Effector memory CD8-positive, alpha-beta T cell (primary cell): Measurements from ENCODE around the gene GDF10.

Experiments used
- ATAC-seq: fragments of 150-1000 bp; cut with Tn5 transposase; replicated peaks from 2 replicates; pipeline ENCODE4 v1.10.0; 2021; ENCODE audit warnings: mild to moderate bottlenecking, moderate library complexity
- DNase-seq, 3 experiments: peaks; one replicate each; pipeline ENCODE4 v3.0.0; 2021
- H3K27ac Mint-ChIP-seq, 2 donors: one replicate each; pipeline ENCODE4 v1.8.0; 2022; ENCODE audit warnings: mild to moderate bottlenecking in 2 of 2, mixed read lengths in 2 of 2, moderate library complexity in 2 of 2
- H3K27me3 Mint-ChIP-seq, 2 donors: one replicate each; pipeline ENCODE4 v1.8.0; 2022; ENCODE audit warnings: mixed read lengths in 2 of 2
- H3K36me3 Mint-ChIP-seq: one replicate; pipeline ENCODE4 v1.8.0; 2022; ENCODE audit warnings: mild to moderate bottlenecking, moderate library complexity, mixed read lengths; ENCODE audit not compliant: insufficient read depth
- H3K4me1 Mint-ChIP-seq, 2 donors: one replicate each; pipeline ENCODE4 v1.8.0; 2022; ENCODE audit warnings: low read depth in 2 of 2, mixed read lengths in 2 of 2
- H3K4me3 Mint-ChIP-seq, 2 donors: one replicate each; pipeline ENCODE4 v1.8.0; 2022; ENCODE audit warnings: mild to moderate bottlenecking in 2 of 2, mixed read lengths in 2 of 2, moderate library complexity in 2 of 2
- H3K9me3 Mint-ChIP-seq, 2 donors: one replicate each; pipeline ENCODE4 v1.8.0; 2022; ENCODE audit warnings: mixed read lengths in 2 of 2

GDF10 gene

GRCh38 chr10:47278720-47279119 lies 21.3 kb upstream of the GDF10 start:
- no peaks in the 10 kb centered on the region for H3K9me3 Mint-ChIP-seq
- DNase-seq (no peak), ATAC-seq (no peak)
- no peak overlapping the region for H3K4me3 Mint-ChIP-seq
- H3K36me3 Mint-ChIP-seq = no peaks in the 10 kb centered on the region
- no peak overlapping the region for H3K27ac Mint-ChIP-seq
- peaks cover 2 to 12% of the 10 kb centered on the region in 2 donors for H3K4me1 Mint-ChIP-seq
- peaks cover 0 to 16% of the 10 kb centered on the region in 2 donors for H3K27me3 Mint-ChIP-seq

- Mint-ChIP-seq H3K27ac (no peak overlapping the region), H3K9me3 (no peaks in the 10 kb centered on the region), H3K36me3 (no peaks in the 10 kb centered on the region), H3K4me3 (no peak overlapping the region), H3K27me3 (peaks cover 0 to 16% of the 10 kb centered on the region in 2 donors), H3K4me1 (peaks cover 2 to 12% of the 10 kb centered on the region in 2 donors)
- no peak for ATAC-seq
- no peak for DNase-seq
These were observed 20.7 kb upstream of the GDF10 start for GRCh38 chr10:47279276-47279675.

GRCh38 chr10:47282005-47282656 lies 17.9 kb upstream of the GDF10 start:
- Mint-ChIP-seq H3K4me1 (peaks cover 7 to 15% of the 10 kb centered on the region in 2 donors), H3K27ac (no peak overlapping the region), H3K27me3 (peaks cover 0 to 20% of the 10 kb centered on the region in 2 donors), H3K36me3 (no peaks in the 10 kb centered on the region), H3K4me3 (no peak overlapping the region), H3K9me3 (no peaks in the 10 kb centered on the region)
- no peak for DNase-seq
- ATAC-seq = no peak

- no peak overlapping the region for H3K4me3 Mint-ChIP-seq
- peaks cover 5 to 10% of the 10 kb centered on the region in 2 donors for H3K4me1 Mint-ChIP-seq
- ATAC-seq = no peak
- no peak overlapping the region for H3K27ac Mint-ChIP-seq
- H3K36me3 Mint-ChIP-seq = no peaks in the 10 kb centered on the region
- no peaks in the 10 kb centered on the region for H3K9me3 Mint-ChIP-seq
- H3K27me3 Mint-ChIP-seq = peaks cover 0 to 20% of the 10 kb centered on the region in 2 donors
- no peak for DNase-seq
These were observed 17.4 kb upstream of the GDF10 start for GRCh38 chr10:47282657-47283018.

GRCh38 chr10:47283101-47283630 lies 16.8 kb upstream of the GDF10 start:
- no peaks in the 10 kb centered on the region for H3K9me3 Mint-ChIP-seq
- no peak for DNase-seq
- ATAC-seq = no peak
- H3K27me3 Mint-ChIP-seq = peaks cover 0 to 20% of the 10 kb centered on the region in 2 donors
- H3K27ac Mint-ChIP-seq = no peak overlapping the region
- H3K36me3 Mint-ChIP-seq = no peaks in the 10 kb centered on the region
- no peak overlapping the region for H3K4me3 Mint-ChIP-seq
- peaks cover 5 to 9% of the 10 kb centered on the region in 2 donors for H3K4me1 Mint-ChIP-seq

- Mint-ChIP-seq H3K27me3 (peaks cover 0 to 20% of the 10 kb centered on the region in 2 donors), H3K27ac (no peak overlapping the region), H3K4me3 (no peak overlapping the region), H3K4me1 (peaks cover 5 to 9% of the 10 kb centered on the region in 2 donors), H3K9me3 (no peaks in the 10 kb centered on the region), H3K36me3 (no peaks in the 10 kb centered on the region)
- ATAC-seq = no peak
- no peak for DNase-seq
These were observed 16.1 kb upstream of the GDF10 start for GRCh38 chr10:47283848-47284247.

GRCh38 chr10:47285381-47286115 lies 14.4 kb upstream of the GDF10 start:
- ATAC-seq = no peak

GRCh38 chr10:47286116-47286505 lies 13.9 kb upstream of the GDF10 start:
- Mint-ChIP-seq H3K27me3 (peaks cover 0 to 20% of the 10 kb centered on the region in 2 donors), H3K27ac (peak overlapping the region; percentile 3 to 11)

More at GRCh38 chr10:47285381-47286115, 14.4 kb upstream of the GDF10 start:
- Mint-ChIP-seq H3K9me3 (no peaks in the 10 kb centered on the region), H3K27ac (peak overlapping the region; percentile 3 to 11), H3K27me3 (peaks cover 0 to 20% of the 10 kb centered on the region in 2 donors), H3K36me3 (no peaks in the 10 kb centered on the region), H3K4me1 (peaks cover 5 to 9% of the 10 kb centered on the region in 2 donors), H3K4me3 (peak overlapping the region in 1 of 2 donors; percentile 18)
- no peak for DNase-seq

GRCh38 chr10:47286591-47287315 lies 13.2 kb upstream of the GDF10 start:
- H3K4me1 Mint-ChIP-seq = peaks cover 5 to 9% of the 10 kb centered on the region in 2 donors
- H3K27me3 Mint-ChIP-seq = peaks cover 0 to 20% of the 10 kb centered on the region in 2 donors
- H3K36me3 Mint-ChIP-seq = no peaks in the 10 kb centered on the region
- no peak for ATAC-seq
- no peak for DNase-seq
- no peak overlapping the region for H3K4me3 Mint-ChIP-seq
- H3K9me3 Mint-ChIP-seq = no peaks in the 10 kb centered on the region
- H3K27ac Mint-ChIP-seq = no peak overlapping the region

More at GRCh38 chr10:47286116-47286505, 13.9 kb upstream of the GDF10 start:
- H3K36me3 Mint-ChIP-seq = no peaks in the 10 kb centered on the region
- DNase-seq (no peak), ATAC-seq (no peak)
- peaks cover 5 to 9% of the 10 kb centered on the region in 2 donors for H3K4me1 Mint-ChIP-seq
- no peak overlapping the region for H3K4me3 Mint-ChIP-seq
- H3K9me3 Mint-ChIP-seq = no peaks in the 10 kb centered on the region

GRCh38 chr10:47287365-47287802 lies 12.6 kb upstream of the GDF10 start:
- ATAC-seq (no peak), DNase-seq (no peak)
- Mint-ChIP-seq H3K4me3 (no peak overlapping the region), H3K36me3 (no peaks in the 10 kb centered on the region), H3K27me3 (peaks cover 0 to 14% of the 10 kb centered on the region in 2 donors), H3K9me3 (no peaks in the 10 kb centered on the region), H3K27ac (no peak overlapping the region), H3K4me1 (peaks cover 5 to 9% of the 10 kb centered on the region in 2 donors)

- no peaks in the 10 kb centered on the region for H3K9me3 Mint-ChIP-seq
- peaks cover 0 to 10% of the 10 kb centered on the region in 2 donors for H3K27me3 Mint-ChIP-seq
- no peak overlapping the region for H3K27ac Mint-ChIP-seq
- ATAC-seq (no peak), DNase-seq (no peak)
- peaks cover 5 to 9% of the 10 kb centered on the region in 2 donors for H3K4me1 Mint-ChIP-seq
- H3K4me3 Mint-ChIP-seq = no peak overlapping the region
- H3K36me3 Mint-ChIP-seq = no peaks in the 10 kb centered on the region
These were observed 12.2 kb upstream of the GDF10 start for GRCh38 chr10:47287805-47288204.

- Mint-ChIP-seq H3K4me1 (peaks cover 5 to 9% of the 10 kb centered on the region in 2 donors), H3K36me3 (no peaks in the 10 kb centered on the region), H3K27me3 (peaks cover 0 to 9% of the 10 kb centered on the region in 2 donors), H3K9me3 (no peaks in the 10 kb centered on the region), H3K4me3 (no peak overlapping the region), H3K27ac (no peak overlapping the region)
- no peak for ATAC-seq
- no peak for DNase-seq
These were observed 11.8 kb upstream of the GDF10 start for GRCh38 chr10:47288236-47288635.

- Mint-ChIP-seq H3K4me1 (peaks cover 5 to 9% of the 10 kb centered on the region in 2 donors), H3K4me3 (no peak overlapping the region)
These were observed 11.0 kb upstream of the GDF10 start for GRCh38 chr10:47288916-47289495.

More at GRCh38 chr10:47288916-47289495, 11.0 kb upstream of the GDF10 start:
- peaks cover 0 to 9% of the 10 kb centered on the region in 2 donors for H3K27me3 Mint-ChIP-seq
- H3K36me3 Mint-ChIP-seq = no peaks in the 10 kb centered on the region
- no peak overlapping the region for H3K27ac Mint-ChIP-seq
- no peaks in the 10 kb centered on the region for H3K9me3 Mint-ChIP-seq
- ATAC-seq (no peak), DNase-seq (no peak)
